B cell (primary cell): ENCODE data around the gene TBC1D32. TPM values are rescaled to one million over a fixed set of nuclear protein-coding genes. Genes with fewer than 3 reads are reported as not detected.

ENCODE experiments used
- ATAC-seq: fragments of 200-7000 bp; cut with Tn5 transposase; one replicate; pipeline ENCODE4 v1.10.0; 2021; ENCODE audit warnings: low read depth, mild to moderate bottlenecking, moderate number of reproducible peaks, moderate library complexity
- CTCF ChIA-PET: fragments of 350-600 bp; sonication (Branson Sonifier 250); formaldehyde crosslinking; loops from one replicate; lab custom pipeline; 2021; ENCODE audit warnings: antibody characterized with exemption, inconsistent platforms; lab: Charles Lee
- POLR2A ChIA-PET: fragments of 350-600 bp; sonication (Branson Sonifier 250); formaldehyde crosslinking; loops from one replicate; lab custom pipeline; 2021; ENCODE audit warnings: antibody characterized with exemption; lab: Charles Lee
- DNase-seq: peaks from one replicate; pipeline ENCODE4 v3.0.0; 2013
- H2AFZ ChIP-seq: 2 replicates; pipeline ENCODE4 v1.6.1; 2012; ENCODE audit warnings: mild to moderate bottlenecking, low read depth, low read length; ENCODE audit not compliant: insufficient read depth, poor library complexity, severe bottlenecking
- H3K27ac ChIP-seq, 2 donors: 1 replicate in 1 of 2; 2 replicates in 1 of 2; pipeline ENCODE4 v1.5.1; 2012 to 2013; ENCODE audit warnings: low read length in 2 of 2, mild to moderate bottlenecking in 2 of 2, moderate library complexity in 1 of 2
- H3K27me3 ChIP-seq, 4 experiments: fragments of 200-600 bp in 1 of 4; sonication (generic) in 1 of 4; replicated peaks in 1 of 4; 1 replicate in 2 of 4; 2 replicates in 2 of 4; pipeline versions ENCODE4 v1.6.1 to v1.7.0; 2013 to 2016; ENCODE audit warnings: low read length in 3 of 4, mild to moderate bottlenecking in 2 of 4, mixed read lengths in 1 of 4, moderate library complexity in 1 of 4; ENCODE audit not compliant: insufficient read depth in 4 of 4, control insufficient read depth in 3 of 4; ENCODE audit errors: control extremely low read depth in 1 of 4
- H3K36me3 ChIP-seq, 2 experiments: replicated peaks in 1 of 2; 1 replicate in 1 of 2; 2 replicates in 1 of 2; pipeline versions ENCODE4 v1.6.1 to v1.7.1; 2013; ENCODE audit warnings: low read length in 1 of 2; ENCODE audit not compliant: insufficient read depth in 2 of 2, control insufficient read depth in 1 of 2; ENCODE audit errors: control extremely low read depth in 1 of 2, extremely low read depth in 1 of 2
- H3K4me1 ChIP-seq, 2 donors: fragments of 200-600 bp in 1 of 2; sonication (generic) in 1 of 2; 1 replicate in 1 of 2; 2 replicates in 1 of 2; pipeline versions ENCODE4 v1.5.1 to v1.6.1; 2013 to 2017; ENCODE audit warnings: low read length in 2 of 2; ENCODE audit not compliant: control insufficient read depth in 2 of 2, insufficient read depth in 2 of 2
- H3K4me2 ChIP-seq: replicated peaks from 2 replicates; pipeline ENCODE3; 2012; ENCODE audit warnings: mild to moderate bottlenecking, low read depth, low read length; ENCODE audit not compliant: poor library complexity, severe bottlenecking
- H3K4me3 ChIP-seq, 5 experiments: fragments of 200-600 bp in 1 of 5; sonication (generic) in 1 of 5; 1 replicate in 3 of 5; 2 replicates in 2 of 5; pipeline versions ENCODE4 v1.5.1 to v1.7.0; 2011 to 2016; ENCODE audit warnings: low read length in 4 of 5, mild to moderate bottlenecking in 4 of 5, low read depth in 2 of 5, control low read depth in 1 of 5, moderate library complexity in 1 of 5; ENCODE audit not compliant: insufficient read depth in 1 of 5; ENCODE audit errors: control extremely low read depth in 1 of 5, extremely low read depth in 1 of 5
- H3K79me2 ChIP-seq: fragments of 200-600 bp; sonication (generic); one replicate; pipeline ENCODE4 v1.6.0; 2016; ENCODE audit warnings: low read length; ENCODE audit not compliant: control insufficient read depth, insufficient read depth
- H3K9ac ChIP-seq: fragments of 200-600 bp; sonication (generic); 2 replicates; pipeline ENCODE4 v1.6.1; 2017; ENCODE audit warnings: mild to moderate bottlenecking, low read length, moderate library complexity
- H3K9me3 ChIP-seq, 3 donors: one replicate each; pipeline versions ENCODE4 v1.6.1 to v1.7.1; 2013; ENCODE audit warnings: low read length in 2 of 3; ENCODE audit not compliant: control insufficient read depth in 2 of 3, insufficient read depth in 1 of 3; ENCODE audit errors: control extremely low read depth in 1 of 3
- H4K20me1 ChIP-seq: 2 replicates; pipeline ENCODE4 v1.6.0; 2012; ENCODE audit warnings: mild to moderate bottlenecking, low read length; ENCODE audit not compliant: insufficient read depth, control insufficient read depth, poor library complexity, severe bottlenecking
- H3K27ac Mint-ChIP-seq: one replicate; pipeline ENCODE4 v1.8.0; 2021; ENCODE audit warnings: mixed read lengths
- H3K27me3 Mint-ChIP-seq: one replicate; pipeline ENCODE4 v1.8.0; 2021; ENCODE audit warnings: mixed read lengths
- H3K4me1 Mint-ChIP-seq: one replicate; pipeline ENCODE4 v1.8.0; 2021; ENCODE audit warnings: mixed read lengths
- H3K4me3 Mint-ChIP-seq: one replicate; pipeline ENCODE4 v1.8.0; 2021; ENCODE audit warnings: mixed read lengths
- H3K9me3 Mint-ChIP-seq: one replicate; pipeline ENCODE4 v1.8.0; 2022; ENCODE audit warnings: mixed read lengths; ENCODE audit not compliant: insufficient read depth
- CTCF ChIP-seq: fragments of 200-600 bp; IDR thresholded peaks from one replicate; pipeline ENCODE4 v1.8.0; 2022; ENCODE audit warnings: antibody characterized with exemption, mild to moderate bottlenecking
- EZH2 ChIP-seq: IDR thresholded peaks from 2 replicates; pipeline ENCODE4 v1.6.1; 2012; ENCODE audit warnings: borderline replicate concordance, low read depth, mild to moderate bottlenecking, moderate library complexity, low read length; ENCODE audit not compliant: insufficient read depth, poor library complexity, severe bottlenecking
- WGBS: methylation state at CpG from one replicate; pipeline ENCODE4 v1.1.5; 2013; ENCODE audit warnings: missing lambda C conversion rate; ENCODE audit not compliant: insufficient coverage; 5-methylcytosine and 5-hydroxymethylcytosine counted together
- intact Hi-C: fragments of 100-400 bp; cut with micrococcal nuclease; formaldehyde crosslinking; loops from one replicate; pipeline ENCODE4 v1.10.0; 2022
- polyA plus RNA-seq: library from polyadenylated mRNA; depleted of rRNA; stranded (reverse); fragments of >200 nt; gene quantifications from 2 replicates; pipeline ENCODE4 v1.2.3, GENCODE V29; 2012
- total RNA-seq, 2 donors: library from RNA; stranded (reverse); fragments of 120-200 nt in 1 of 2; gene quantifications; 1 replicate in 1 of 2; 2 replicates in 1 of 2; pipeline versions ENCODE4 v1.2.3 to v1.2.4, GENCODE V29; 2013 to 2022

TBC1D32 gene
- total and polyA plus RNA-seq, 2 donors (not counting 1 experiment from before 2014, with no cell fraction given), result 9.0 to 20.9 TPM

DNA sequence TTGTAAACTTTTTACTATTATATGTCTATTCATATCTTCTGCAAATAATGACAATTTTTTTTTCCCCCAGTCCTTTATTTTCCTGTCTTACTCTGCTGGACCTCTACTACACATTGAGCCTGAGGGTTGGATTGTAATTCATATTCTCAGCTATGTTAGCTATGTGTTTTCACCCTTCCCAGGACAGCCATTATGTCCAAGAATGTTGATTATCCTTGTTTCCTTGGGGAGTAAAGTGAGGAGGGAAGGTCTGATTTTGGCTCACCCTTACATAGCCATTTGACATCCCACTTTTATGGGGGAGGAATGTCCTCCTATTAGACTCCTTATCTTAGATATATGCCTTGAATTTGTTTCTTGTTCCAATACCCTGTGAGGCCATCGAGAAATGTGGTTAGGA lies 17.6 kb upstream of the TBC1D32 start:
- no peaks in the 10 kb centered on the region for H3K79me2 ChIP-seq
- H3K36me3 ChIP-seq, result no peaks in the 10 kb centered on the region
- Mint-ChIP-seq H3K4me3 (no peak overlapping the region), H3K4me1 (no peaks in the 10 kb centered on the region), H3K9me3 (no peaks in the 10 kb centered on the region), H3K27ac (no peak overlapping the region), H3K27me3 (peaks cover 38% of the 10 kb centered on the region)
- DNase-seq (no peak), ATAC-seq (no peak)
- H3K27ac ChIP-seq, result no peak overlapping the region
- WGBS, result no CpG with 5 or more reads among the region's 1 CpG
- no peaks in the 10 kb centered on the region for H3K9me3 ChIP-seq
- ChIA-PET POLR2A (no interaction called here), CTCF (no interaction called here)
- no peaks in the 10 kb centered on the region for H3K4me1 ChIP-seq
- no peak overlapping the region for H3K9ac ChIP-seq
- TF ChIP-seq EZH2, result no peak
- TF ChIP-seq CTCF, result no peak
- no peak overlapping the region for H3K4me3 ChIP-seq
- H3K4me2 ChIP-seq, result no peak overlapping the region
- peaks cover 0 to 9% (median 4%) of the 10 kb centered on the region in 4 experiments for H3K27me3 ChIP-seq
- H2AFZ ChIP-seq, result no peak overlapping the region
- intact Hi-C loops, result no loop called here
- H4K20me1 ChIP-seq, result no peaks in the 10 kb centered on the region

- H3K27me3 Mint-ChIP-seq, result peaks cover 41% of the 10 kb centered on the region
- Histone ChIP-seq H3K4me2 (no peak overlapping the region), H3K4me1 (no peaks in the 10 kb centered on the region), H3K27ac (no peak overlapping the region), H3K36me3 (no peaks in the 10 kb centered on the region), H3K79me2 (no peaks in the 10 kb centered on the region), H4K20me1 (no peaks in the 10 kb centered on the region), H3K27me3 (peaks cover 0 to 7% (median 2%) of the 10 kb centered on the region in 4 experiments), H2AFZ (no peak overlapping the region), H3K9ac (no peak overlapping the region), H3K4me3 (no peak overlapping the region), H3K9me3 (no peaks in the 10 kb centered on the region)
- ATAC-seq, result no peak
- no peaks in the 10 kb centered on the region for H3K9me3 Mint-ChIP-seq
- no peak for TF ChIP-seq EZH2
- TF ChIP-seq CTCF, result no peak
- no peak for DNase-seq
- CTCF ChIA-PET, result no interaction called here
- no peaks in the 10 kb centered on the region for H3K4me1 Mint-ChIP-seq
- no peak overlapping the region for H3K4me3 Mint-ChIP-seq
- H3K27ac Mint-ChIP-seq, result no peak overlapping the region
- 80% methylated on average over 1 of the region's 1 CpG for WGBS
- intact Hi-C loops, result no loop called here
- POLR2A ChIA-PET, result no interaction called here
These were observed 15.3 kb upstream of the TBC1D32 start for GRCh38 chr6:121349596-121349995.
